ENCODE results near the gene TCP11.
"Not testable (repeated sequence)": the region's sequence is repeated elsewhere in the genome, so short reads cannot be mapped to it uniquely, and the experiment has no call there.

TCP11 gene

GRCh38 chr6:35142588-35143569 lies 1.7 kb upstream of the TCP11 start:
- DNase-seq, result no peak

DNA sequence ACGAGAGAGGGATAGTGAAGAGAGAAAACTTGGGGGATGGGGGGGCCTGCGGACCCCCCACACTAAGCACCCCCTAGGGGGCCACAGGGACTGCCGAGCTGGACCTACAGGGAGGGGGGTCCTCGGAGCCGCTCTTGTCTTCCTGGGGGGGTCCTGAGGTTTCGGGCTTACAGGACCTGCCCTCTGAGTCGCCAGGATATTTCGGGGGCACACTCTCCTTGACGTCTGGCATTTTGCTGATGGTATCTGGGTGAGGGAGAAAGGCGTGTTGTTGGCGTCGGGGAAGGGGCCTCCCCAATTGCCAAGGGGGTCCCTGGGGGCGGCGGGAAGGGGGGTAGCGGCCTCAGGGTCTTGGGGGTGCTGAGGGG lies 516 bp downstream of the TCP11 start:
- DNase-seq, result no peak

DNA sequence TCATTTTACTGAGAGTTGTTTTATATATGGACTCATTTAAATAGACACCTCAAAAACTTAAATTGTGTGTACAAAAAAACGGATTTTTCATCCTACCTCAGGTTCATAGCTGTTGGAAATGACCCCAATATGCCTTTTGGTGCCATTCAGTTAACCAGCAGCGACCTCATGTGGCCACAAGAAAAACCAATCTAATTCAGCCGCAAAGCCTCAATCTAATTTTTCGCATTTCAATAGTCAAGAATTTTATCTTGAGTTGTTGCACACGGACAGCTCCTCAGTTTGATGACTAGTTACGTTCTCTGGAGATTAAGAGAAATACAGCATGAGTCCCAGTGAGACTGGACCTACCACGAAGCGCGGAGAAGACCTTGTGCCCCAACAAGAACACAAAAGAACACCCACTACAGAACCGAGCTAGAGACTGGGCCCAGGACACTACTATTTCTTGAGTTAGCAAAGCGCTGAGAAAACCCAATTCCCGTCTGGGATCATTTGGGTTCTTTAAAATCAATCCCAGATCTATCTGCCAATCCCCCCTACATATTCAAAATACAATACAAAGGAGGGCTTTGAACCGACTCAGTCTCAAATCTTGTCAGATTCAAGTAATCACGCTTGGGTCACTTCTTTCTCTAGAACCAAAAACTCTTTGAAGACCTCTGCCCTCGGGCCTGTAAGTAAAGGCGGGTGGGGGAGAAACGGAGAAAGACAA lies 1.1 kb downstream of the TCP11 start:
- peak; percentile 53 for DNase-seq

- DNase-seq, result no peak
Measured at GRCh38 chr6:35139470-35139869, 1.7 kb downstream of the TCP11 start.

DNA sequence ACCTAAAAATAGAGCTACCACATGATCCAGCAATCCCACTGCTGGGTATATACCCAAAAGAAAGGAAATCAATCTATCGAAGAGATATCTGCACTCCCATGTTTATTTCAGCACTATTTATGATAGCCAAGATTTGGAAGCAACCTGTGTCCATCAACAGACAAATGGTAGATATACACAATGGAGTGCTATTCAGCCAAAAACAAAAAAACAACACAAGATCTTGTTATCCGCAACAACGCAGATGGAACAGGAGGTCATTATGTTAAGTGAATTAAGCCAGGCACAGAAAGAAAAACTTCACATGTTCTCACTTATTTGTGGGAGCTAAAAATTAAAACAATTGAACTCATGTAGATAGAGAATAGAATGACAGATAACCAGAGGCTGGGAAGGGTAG lies 2.9 kb downstream of the TCP11 start:
- not testable (repeated sequence) for DNase-seq

DNA sequence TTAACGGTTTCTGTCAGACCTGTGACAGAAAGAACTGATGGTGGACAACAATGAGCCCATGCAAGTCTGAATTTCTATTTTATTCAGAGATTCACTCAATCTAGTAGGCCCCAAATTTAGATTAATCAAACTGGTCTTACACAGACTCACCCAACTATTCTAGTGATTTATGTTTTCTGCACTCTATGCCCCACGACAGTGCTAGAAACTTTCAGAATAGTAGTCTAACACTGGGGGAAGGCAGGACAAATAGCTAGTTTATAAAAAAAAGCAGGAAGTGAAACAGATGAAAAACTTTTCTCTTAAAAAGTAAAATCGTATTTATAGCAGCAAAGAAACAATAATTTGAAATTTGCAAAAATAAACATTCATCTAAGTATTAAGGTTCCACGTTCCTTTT lies 5.0 kb downstream of the TCP11 start:
- DNase-seq, result no peak

DNA sequence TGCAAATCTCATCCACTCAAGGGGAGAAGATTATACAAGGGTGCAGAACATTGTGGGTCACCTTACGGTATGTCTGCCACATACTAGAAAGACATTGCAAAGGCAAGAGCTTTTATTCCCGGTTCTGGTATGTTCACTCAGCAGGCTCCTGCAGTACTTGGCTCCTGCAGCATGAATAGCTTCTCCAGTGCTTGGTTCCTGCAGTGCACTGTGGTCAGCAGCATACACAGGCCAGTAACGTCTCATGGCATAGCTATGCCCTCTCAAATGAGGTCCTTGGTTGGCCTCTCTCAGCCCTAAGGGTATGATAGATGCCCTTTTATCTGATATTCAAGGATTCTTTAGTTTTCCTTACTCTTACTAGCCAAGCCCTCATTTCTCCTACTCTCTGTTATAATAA lies 12.6 kb downstream of the TCP11 start:
- DNase-seq, result no peak

GRCh38 chr6:35128042-35128441 lies 13.1 kb downstream of the TCP11 start:
- DNase-seq, result no peak

- no peak for DNase-seq
Measured at GRCh38 chr6:35124356-35124755, 16.8 kb downstream of the TCP11 start.

- DNase-seq, result no peak
Measured at GRCh38 chr6:35120746-35121145, 20.4 kb downstream of the TCP11 start.

- no peak for DNase-seq
Measured at GRCh38 chr6:35108309-35108885, 32.7 kb downstream of the TCP11 start.

GRCh38 chr6:35107761-35108160 lies 33.4 kb downstream of the TCP11 start:
- not testable (repeated sequence) for DNase-seq

DNA sequence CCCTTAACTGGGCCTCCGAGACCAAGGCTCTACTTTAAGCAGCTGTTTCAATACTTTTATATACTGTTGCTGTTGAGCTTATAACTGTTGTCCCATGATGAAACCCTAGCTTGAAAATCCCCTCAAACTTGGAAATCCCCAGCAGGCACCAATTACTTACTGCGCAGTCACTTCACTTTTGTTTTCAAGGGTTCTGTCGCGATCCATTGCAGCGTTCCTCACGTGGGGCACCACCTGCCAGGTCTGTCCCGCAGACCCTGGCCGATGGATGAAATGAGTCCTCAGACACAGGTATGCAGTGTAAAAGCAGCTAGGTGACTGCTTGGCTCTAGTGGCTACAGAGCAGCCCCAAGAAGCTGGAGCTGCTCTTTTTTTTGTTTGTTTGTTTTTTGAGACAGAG lies 33.9 kb downstream of the TCP11 start:
- DNase-seq, result not testable (repeated sequence)

DNA sequence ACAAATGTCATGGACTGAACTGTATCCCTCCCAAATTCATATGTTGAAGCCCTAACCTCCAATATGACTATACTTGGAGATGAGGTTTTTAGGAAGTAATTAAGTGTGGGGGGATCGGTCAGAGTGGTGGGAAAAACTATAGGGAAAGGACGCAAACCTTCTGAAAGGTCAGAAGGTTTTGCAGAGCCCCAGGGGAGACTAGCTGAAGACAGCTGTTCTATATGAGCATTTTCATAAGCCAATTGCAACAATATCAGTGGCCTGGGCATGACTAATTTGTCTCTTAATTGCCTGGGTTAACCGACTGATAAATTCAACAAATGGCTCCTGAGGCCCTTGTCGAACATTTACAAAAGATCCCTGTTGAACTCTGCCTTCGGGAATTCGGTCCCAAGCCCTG lies 35.1 kb downstream of the TCP11 start:
- not testable (repeated sequence) for DNase-seq

- DNase-seq, result no peak
Measured at GRCh38 chr6:35105078-35105477, 36.1 kb downstream of the TCP11 start.

GRCh38 chr6:35099116-35099515 lies 42.0 kb downstream of the TCP11 start:
- no peak for DNase-seq

DNA sequence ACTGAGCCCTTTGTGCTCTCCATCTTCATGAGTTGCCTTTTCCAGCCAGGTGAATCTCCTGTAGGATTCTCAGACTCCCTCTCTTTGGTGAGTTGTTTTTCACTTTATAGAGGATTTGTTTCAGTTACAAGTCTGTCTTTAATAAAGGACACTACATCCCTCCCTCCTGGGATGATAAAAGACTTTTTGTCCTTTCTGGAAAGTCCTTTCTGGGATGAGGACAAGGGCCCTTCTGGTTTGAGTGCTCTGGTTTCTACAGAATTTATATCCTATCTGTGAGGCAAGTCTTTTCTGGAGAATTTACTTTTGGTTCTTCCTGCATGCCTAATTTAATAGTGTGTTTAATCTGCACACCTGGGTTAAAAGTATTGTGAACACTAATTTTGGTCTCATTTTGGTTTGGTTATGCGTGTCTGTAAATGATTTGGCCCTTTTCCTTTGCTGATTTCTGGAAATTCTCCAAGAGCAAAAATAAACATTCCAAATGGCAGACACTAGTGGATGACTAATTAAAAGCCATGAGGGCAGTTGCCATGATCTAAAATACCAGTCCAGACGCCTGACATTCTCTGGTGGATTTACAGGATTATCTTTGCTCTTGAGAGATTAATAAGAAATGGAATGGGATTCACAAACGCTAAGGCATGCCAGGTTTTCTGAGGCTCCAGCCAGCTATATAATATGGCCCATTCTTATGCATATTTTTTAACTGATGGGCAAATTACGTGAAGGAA lies 44.8 kb downstream of the TCP11 start:
- DNase-seq, result peak; percentile 87

DNA sequence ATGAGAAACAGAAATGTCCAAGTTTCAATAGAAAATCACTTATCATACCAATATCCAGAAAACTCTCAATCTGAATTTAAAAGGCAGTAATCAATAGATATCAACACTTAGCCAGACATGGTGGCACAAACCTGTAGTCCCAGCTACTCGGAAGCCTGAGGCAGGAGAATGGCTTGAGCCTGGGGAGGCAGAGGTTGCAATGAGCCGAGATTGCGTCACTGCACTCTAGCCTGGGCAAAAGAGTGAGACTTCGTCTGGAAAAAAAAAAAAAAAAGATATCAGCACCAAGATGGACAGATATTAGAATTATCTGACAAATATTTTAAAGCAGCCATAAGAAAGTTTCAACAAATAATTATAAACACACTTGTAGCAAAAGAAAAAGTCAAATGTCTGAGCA lies 47.0 kb downstream of the TCP11 start:
- no peak for DNase-seq

DNA sequence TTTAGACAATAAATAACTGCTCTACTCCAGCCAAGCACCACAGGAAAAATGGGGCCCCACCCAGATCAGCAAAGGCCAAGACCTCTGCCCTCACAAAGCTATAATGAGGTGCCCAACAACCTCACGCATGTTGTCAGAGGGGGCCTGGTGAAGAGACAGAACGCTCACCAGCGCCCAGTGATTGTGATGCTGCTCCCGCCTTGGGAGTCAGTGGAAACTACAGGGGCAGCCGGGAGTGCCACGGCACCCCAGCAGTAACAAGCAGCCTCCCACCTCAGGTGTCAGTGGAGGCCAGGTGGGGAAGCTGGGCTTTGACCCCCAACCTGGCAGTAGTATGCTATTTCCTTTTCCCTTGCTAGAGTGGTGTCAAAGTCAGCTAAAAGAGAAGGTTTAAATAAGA lies 47.4 kb downstream of the TCP11 start:
- DNase-seq, result no peak

DNA sequence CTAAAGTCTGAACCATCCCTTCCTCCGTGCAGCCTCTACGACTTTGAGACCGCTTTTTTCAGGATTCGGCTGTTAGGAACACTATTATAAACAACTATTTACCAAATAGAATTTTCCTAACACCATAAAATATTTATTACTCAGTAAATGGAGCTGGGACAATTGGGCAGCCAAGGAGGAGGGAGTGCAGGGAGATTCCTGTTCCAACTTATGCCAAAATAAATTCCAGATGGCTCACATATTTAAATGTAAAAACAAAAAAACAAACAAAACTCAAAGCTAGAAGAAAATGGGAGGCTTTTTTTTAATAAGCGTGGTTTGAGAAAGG lies 48.1 kb downstream of the TCP11 start:
- no peak for DNase-seq

- DNase-seq, result peak; percentile 58
Measured at GRCh38 chr6:35092362-35093117, 48.6 kb downstream of the TCP11 start.

DNA sequence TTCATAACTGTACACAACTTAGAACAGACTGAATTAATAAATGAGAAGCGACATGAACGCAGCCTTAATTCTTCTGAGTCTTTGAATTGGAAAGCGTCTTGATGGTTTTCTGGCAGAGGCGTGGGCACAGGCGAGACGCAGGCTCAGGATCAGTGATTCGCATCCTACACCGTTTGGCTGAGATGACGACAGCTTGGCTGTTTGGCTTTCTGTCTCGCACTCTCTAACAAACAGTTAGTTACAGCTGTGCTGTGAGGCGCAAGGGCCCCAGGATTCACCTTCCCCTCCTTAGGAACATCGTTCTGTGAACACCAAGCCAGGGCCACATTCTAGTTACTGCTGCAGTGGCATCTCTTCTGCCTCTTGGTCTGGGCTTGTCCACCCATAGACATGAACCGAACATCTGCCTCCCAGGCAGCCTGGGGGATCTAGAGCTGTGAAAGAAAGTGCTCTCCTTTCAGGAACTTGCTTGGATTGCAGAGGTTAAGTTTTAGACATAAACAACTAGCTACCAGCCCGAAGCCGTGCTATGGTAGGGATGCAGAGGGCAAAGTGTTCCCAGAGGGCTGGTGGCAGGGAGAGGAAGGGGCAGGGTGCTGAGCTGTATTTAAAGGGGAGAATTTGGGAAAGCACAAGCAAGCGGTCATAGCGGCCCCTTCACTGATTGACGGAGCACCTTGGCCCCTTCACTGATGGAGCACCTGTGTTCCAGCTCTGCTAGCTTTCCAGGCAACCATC lies 49.6 kb downstream of the TCP11 start:
- DNase-seq, result no peak
